ENCODE data around the gene EIF5AL1.

The EIF5AL1 gene

DNA sequence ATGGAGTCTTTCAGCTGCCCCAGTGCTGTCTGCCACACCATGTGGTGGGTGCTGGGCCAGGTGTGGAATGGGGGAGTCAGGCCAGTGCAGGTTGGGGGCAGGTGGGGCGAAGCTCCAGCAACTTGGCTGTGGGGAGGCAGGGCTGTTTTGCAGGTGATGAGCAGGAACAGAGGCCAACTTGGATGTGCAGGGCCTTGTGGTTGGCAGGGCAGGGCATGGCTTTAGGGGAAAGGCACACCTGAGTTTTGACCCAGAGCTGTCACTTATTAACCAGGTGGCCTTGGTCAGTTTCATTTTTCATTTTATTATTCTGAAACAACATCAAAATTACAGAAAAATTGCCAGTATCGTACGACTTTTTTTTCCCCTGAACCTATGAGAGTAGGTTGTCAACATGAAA, 48.9 kb downstream of the EIF5AL1 start:
- no peak for DNase-seq

DNA sequence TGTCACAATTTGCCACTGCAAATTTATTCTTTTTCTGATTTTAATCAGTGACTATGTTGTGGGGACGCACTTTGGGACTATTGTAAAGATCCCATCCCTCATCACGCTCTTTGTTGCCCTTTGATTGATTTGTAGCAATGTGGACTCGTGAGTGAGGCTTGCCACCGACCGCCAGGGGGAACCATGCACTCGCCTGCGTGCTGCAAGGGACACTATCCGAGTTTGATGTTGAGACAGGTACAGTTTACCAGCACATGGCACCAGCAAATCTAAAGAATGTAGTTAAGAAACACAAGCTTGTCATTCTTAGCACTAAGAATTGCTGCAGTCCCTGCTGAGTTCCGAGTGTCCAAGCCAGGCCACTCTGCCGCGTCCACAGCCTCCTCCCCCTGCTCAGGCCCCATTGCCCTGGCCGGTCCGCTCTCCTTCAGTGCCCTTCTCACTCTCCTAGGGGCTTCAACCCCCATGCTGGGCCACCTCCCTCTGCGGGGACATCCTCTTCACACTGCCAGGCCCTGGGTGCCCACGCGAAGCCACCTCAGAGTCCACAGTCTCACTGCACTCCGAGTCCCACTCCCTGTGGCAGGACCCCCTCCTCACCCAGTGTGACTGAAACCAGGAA, 49.9 kb downstream of the EIF5AL1 start:
- DNase-seq: peak; percentile 44

DNA sequence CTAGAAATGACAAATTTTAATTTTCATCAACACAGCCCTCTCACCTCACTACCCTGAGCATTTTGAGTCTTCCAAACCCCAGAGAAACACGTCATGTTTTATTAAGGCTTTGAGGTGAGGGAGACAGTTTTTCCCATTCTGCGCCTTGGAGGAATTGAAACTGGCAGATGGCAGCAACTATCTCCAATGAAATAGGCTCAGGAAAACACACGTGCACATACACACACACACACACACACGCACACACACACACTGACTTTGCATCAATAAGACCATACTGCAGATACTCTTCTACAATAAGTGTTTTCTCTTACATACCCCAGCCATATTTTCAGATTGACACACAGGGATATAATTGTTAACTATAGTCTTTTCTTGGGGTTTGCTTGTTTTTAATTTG, 51.1 kb downstream of the EIF5AL1 start:
- no peak for DNase-seq

All from CD4-positive, alpha-beta T cell treated with Interleukin-15 for 1 hour (primary cell).